ENCODE measurements around the gene HIBADH.

HIBADH gene

GRCh38 chr7:27605283-27605682 is 57.4 kb downstream of the HIBADH start:
- in situ Hi-C loops (cut with MboI; ENCODE audit: low sequenced_read_pairs): no loop called here

DNA sequence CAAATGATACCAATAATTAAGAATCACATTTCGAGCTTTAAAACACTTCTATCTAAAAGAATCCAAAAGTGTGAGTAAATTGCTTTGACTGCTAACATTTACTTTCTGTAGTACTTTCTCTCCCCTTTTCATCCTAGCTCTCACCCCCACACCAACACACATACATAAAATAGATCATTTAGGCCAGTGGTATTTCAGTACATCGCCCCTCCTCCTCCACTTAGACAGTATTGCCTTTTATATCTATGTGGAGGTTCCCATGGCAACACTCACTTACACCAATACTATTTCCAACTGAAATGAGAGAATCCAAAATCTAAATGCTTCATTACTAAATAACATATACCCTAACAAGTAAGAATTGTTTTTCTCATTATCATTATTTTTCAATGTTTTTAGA is 58.9 kb downstream of the HIBADH start:
- in situ Hi-C loops (cut with MboI; ENCODE audit: low sequenced_read_pairs): no loop called here

DNA sequence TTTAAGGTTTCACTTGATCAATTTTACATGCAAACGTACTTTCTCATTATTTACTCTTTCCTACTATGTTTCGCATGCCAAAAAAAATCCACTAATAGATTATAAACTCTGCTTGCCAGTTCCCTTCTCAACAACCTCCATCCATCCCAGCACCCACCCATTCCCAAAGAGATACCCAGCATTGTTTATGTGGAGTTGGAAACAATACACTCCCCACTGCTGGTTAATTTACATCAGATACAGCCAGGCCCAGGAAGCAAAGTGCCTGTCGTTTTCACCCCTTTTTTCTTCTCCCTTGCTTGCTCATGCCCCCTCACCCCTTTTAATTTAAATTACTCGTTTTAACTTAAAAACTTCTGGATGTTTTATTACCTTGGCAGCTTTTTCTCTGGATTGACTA is 59.9 kb downstream of the HIBADH start:
- in situ Hi-C loops (cut with MboI; ENCODE audit: low sequenced_read_pairs): no loop called here

DNA sequence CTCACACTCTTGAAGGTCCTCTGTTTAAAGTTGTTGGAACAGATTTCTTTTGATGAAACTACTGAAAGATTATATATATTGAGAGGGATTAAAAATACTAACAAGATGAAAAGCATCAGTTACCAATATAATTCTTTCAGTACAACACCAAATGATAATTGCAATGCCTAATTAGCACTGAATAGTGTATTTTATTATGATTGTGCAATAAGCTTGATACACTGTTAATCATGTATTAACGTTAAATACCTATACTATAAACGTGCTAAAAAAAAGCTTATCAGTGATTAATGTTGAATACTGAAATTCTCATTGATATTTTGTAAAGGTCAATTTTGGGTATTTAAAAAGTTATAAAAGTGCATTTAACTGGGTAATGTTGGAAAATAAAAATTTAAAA is 61.5 kb downstream of the HIBADH start:
- in situ Hi-C loops (cut with MboI; ENCODE audit: low sequenced_read_pairs): no loop called here

- in situ Hi-C loops (cut with MboI; ENCODE audit: low sequenced_read_pairs): no loop called here
Measured at GRCh38 chr7:27600247-27600646, 62.4 kb downstream of the HIBADH start.

DNA sequence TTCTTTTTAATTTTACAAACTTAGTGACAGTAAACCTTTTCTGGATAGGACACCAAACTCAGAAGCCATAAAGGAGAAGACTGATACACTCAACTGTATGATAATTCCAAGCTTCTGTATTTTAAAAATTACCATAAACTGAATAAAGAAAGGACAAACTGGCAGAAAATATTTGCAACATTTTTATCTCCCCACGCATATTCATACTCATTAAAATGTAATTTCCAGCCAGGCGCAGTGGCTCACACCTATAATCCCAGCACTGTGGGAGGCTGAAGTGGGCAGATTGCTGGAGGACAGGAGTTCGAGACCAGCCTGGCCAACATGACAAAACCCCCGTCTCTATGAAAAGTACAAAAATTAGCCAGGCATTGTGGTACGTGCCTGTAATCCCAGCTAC is 67.7 kb downstream of the HIBADH start:
- in situ Hi-C loops (cut with MboI; ENCODE audit: low sequenced_read_pairs): no loop called here

DNA sequence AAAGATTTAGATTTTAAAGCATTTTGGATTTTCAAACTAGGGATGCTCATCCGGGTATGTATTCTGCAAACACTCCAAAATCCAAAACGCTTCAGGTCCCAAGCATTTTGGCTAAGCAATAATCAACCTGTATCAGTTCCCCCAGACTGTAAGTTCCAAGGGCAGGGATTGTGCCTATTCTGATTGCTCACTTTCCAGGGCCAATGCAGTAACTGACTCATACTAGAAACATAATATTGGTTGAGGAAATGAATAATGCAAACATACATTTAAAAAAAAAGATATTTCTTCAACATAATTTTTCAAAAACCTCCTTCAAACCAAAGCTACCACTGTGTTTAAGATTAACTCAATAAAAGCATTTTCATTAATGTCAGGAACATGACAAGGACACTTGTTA is 69.5 kb downstream of the HIBADH start:
- in situ Hi-C loops (cut with MboI; ENCODE audit: low sequenced_read_pairs): no loop called here

DNA sequence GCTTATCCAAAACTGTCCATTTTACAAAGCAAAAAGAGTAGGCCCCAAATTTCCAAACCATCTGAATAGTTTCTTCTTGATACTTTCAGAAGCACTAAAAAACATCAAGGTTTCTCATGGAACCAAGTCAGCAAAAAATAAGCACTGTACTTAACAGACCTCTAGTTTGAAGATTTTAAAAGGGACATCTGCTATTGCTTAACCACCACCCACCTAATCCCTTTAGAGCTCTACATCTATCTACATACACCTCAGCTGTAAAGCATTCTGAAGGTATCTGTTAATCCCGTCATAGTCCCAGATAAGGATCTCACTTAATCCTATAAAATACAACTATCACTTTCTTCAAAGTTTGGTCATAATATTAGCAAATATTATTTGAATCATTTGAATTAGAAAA is 72.3 kb downstream of the HIBADH start:
- in situ Hi-C loops (cut with MboI; ENCODE audit: low sequenced_read_pairs): no loop called here

DNA sequence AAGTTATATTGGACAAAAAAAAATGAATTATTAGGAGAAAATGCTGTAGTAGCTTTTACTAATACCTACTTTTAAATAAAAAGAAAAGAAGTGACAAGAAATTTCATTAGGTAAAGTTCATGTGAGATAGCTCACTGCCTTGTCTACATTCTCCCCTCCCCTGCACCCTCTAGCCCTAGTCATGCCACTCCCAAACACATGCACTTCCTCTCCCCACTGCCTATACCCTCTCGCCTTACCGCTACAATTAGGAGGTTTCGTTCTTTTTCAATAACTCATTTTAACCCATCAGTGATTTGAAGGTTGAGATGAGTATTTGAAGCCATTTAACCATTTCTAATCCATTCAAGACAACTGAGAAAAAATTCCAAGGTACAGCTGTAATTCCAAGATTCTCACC is 75.3 kb downstream of the HIBADH start:
- in situ Hi-C loops (cut with MboI; ENCODE audit: low sequenced_read_pairs): no loop called here

GRCh38 chr7:27586825-27587224 is 75.9 kb downstream of the HIBADH start:
- in situ Hi-C loops (cut with MboI; ENCODE audit: low sequenced_read_pairs): no loop called here

GRCh38 chr7:27585781-27586447 is 76.8 kb downstream of the HIBADH start:
- in situ Hi-C loops (cut with MboI; ENCODE audit: low sequenced_read_pairs): no loop called here

- in situ Hi-C loops (cut with MboI; ENCODE audit: low sequenced_read_pairs): no loop called here
Measured at GRCh38 chr7:27581906-27582305, 80.8 kb downstream of the HIBADH start.

- in situ Hi-C loops (cut with MboI; ENCODE audit: low sequenced_read_pairs): no loop called here
Measured at GRCh38 chr7:27581119-27581518, 81.6 kb downstream of the HIBADH start.

- in situ Hi-C loops (cut with MboI; ENCODE audit: low sequenced_read_pairs): loop anchor here (10.0 kb wide), 1 partner anchor 375 kb away; the partner anchor contains the start of gene HOXA13
Measured at GRCh38 chr7:27579565-27579964, 83.1 kb downstream of the HIBADH start.

DNA sequence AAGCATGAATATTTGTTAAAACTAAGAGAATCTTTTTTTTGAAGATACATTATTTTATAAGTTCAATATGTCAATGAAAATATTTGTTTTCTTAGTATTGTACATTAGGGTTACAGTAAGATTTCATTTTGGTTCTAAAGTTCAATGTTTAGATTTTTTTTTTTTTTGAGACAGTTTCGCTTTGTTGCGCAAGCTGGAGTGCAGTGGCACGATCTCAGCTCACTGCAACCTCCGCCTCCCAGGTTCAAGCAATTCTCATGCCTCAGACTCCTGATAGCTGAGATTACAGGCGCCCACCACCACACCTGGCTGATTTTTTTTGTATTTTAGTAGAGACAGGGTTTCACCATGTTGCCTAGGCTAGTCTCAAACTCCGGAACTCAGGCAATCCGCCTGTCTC is 84.5 kb downstream of the HIBADH start:
- in situ Hi-C loops (cut with MboI; ENCODE audit: low sequenced_read_pairs): loop anchor here (10.0 kb wide), 1 partner anchor 373 kb away; the partner anchor contains the start of gene HOXA13

GRCh38 chr7:27576360-27576944 is 86.2 kb downstream of the HIBADH start:
- in situ Hi-C loops (cut with MboI; ENCODE audit: low sequenced_read_pairs): loop anchor here (10.0 kb wide), 1 partner anchor 372 kb away; the partner anchor contains the start of gene HOXA13

- in situ Hi-C loops (cut with MboI; ENCODE audit: low sequenced_read_pairs): loop anchor here (10.0 kb wide), 1 partner anchor 371 kb away; the partner anchor contains the start of gene HOXA13
Measured at GRCh38 chr7:27575613-27576012, 87.1 kb downstream of the HIBADH start.

- in situ Hi-C loops (cut with MboI; ENCODE audit: low sequenced_read_pairs): no loop called here
Measured at GRCh38 chr7:27569106-27569505, 93.6 kb downstream of the HIBADH start.

GRCh38 chr7:27567266-27567665 is 95.4 kb downstream of the HIBADH start:
- in situ Hi-C loops (cut with MboI; ENCODE audit: low sequenced_read_pairs): no loop called here

DNA sequence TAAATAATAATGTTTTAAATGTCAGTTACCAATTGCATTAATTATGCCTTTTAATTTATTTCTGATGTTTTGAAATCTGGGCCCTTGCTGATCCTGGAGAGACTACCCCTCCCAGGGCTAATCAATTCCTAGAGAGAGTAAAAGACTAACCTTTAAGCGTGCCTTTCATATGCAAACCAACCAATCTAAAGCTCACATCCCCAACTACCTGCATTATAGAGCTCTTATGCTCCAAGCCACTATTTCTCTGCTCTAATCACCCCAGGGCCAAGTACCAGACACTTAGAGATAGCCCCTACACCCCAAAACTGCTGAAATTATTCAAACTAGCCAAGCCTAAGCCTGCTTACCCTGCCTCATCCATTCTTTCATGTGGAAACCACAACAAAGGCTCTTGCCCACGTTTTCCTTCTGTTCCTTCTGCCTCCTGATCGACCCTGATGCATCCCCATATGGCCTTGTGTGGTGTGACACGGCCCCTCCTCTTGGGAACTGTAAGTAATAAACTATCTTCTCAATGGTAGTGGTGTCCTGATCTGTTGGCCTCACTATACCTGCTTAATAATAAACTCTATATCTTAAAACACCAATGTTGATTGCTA is 97.7 kb downstream of the HIBADH start:
- in situ Hi-C loops (cut with MboI; ENCODE audit: low sequenced_read_pairs): no loop called here

- in situ Hi-C loops (cut with MboI; ENCODE audit: low sequenced_read_pairs): no loop called here
Measured at GRCh38 chr7:27560706-27561235, 101.9 kb downstream of the HIBADH start.

DNA sequence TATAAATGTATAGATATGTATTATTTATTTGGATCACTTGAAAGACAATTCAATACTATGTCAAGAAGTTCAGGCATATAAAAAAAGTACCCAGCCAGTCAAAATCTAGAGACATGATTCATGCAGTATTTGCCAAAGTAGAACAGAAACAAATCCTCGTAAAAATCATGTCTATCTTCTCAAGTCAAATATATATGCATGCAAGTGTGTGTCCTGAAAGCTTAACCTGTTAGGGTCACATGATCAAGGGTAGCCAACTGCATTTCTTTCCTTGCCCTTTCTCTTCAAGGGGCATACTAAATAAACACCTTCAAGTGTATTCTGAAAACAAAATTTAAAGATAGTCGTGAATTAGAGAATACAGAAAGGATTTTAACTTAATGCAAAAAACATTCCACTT is 107.0 kb downstream of the HIBADH start:
- in situ Hi-C loops (cut with MboI; ENCODE audit: low sequenced_read_pairs): no loop called here
